ENCODE results near the gene KATNB1. TPM values are rescaled to one million over a fixed set of nuclear protein-coding genes. Genes with fewer than 3 reads are reported as not detected.

Gene KATNB1
- total RNA-seq, 1 donor from 2014 or later = 12.9 TPM

GRCh38 chr16:57748596-57748995 is 13.0 kb downstream of the KATNB1 start:
- FAIRE-seq = no peak
- Histone ChIP-seq H3K36me3 (ENCODE audit: control insufficient read depth, insufficient read depth, low read length) (peaks cover 11% of the 10 kb centered on the region), H3K4me3 (ENCODE audit: low read depth, low read length) (no peak overlapping the region), H3K27me3 (ENCODE audit: control insufficient read depth, insufficient read depth, low read length) (no peaks in the 10 kb centered on the region)
- no peak for DNase-seq (ENCODE audit: low read depth)
- no peak for TF ChIP-seq CTCF (IDR thresholded peaks at IDR 0.05; ENCODE audit: insufficient read depth, low read length, severe bottlenecking)

GRCh38 chr16:57749101-57749692 is 13.6 kb downstream of the KATNB1 start:
- no peak overlapping the region for H3K4me3 ChIP-seq (ENCODE audit: low read depth, low read length)
- peaks cover 9% of the 10 kb centered on the region for H3K36me3 ChIP-seq (ENCODE audit: control insufficient read depth, insufficient read depth, low read length)
- FAIRE-seq (no peak), DNase-seq (ENCODE audit: low read depth) (no peak)
- TF ChIP-seq CTCF (IDR thresholded peaks at IDR 0.05; ENCODE audit: insufficient read depth, low read length, severe bottlenecking) = no peak
- no peaks in the 10 kb centered on the region for H3K27me3 ChIP-seq (ENCODE audit: control insufficient read depth, insufficient read depth, low read length)

DNA sequence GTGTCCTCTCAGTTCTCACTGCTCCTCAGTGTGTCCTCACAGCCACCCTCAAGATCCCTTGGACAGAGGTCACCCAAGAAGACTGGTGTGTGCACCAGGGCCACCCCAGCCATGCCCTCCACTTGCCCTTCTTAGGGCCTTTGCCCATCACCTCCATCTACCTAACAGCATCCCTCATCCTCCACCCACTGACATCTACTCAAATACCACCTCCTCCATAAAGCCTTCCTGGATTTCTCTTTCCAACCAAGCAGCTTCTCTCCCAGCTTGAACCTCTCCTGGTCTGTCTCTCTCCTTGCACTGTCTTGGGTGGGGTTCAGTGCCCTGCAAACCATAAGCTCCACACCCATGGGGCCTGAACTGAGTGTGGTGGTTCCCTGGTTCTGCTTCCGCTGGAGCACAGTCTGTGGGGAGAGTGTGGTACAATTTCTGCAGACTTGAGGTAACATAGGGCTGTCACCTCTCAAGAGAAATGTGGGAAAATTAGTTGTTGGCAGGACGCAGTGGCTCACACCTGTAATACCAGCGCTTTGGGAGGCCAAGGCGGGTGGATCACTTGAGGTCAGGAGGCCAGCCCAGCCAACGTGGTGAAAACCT is 14.4 kb downstream of the KATNB1 start:
- no peak for DNase-seq (ENCODE audit: low read depth)
- no peak for FAIRE-seq
- Histone ChIP-seq H3K4me3 (ENCODE audit: low read depth, low read length) (no peak overlapping the region), H3K27me3 (ENCODE audit: control insufficient read depth, insufficient read depth, low read length) (no peaks in the 10 kb centered on the region), H3K36me3 (ENCODE audit: control insufficient read depth, insufficient read depth, low read length) (peaks cover 4% of the 10 kb centered on the region)
- no peak for TF ChIP-seq CTCF (IDR thresholded peaks at IDR 0.05; ENCODE audit: insufficient read depth, low read length, severe bottlenecking)

GRCh38 chr16:57750796-57751538 is 15.4 kb downstream of the KATNB1 start:
- Histone ChIP-seq H3K27me3 (ENCODE audit: control insufficient read depth, insufficient read depth, low read length) (no peaks in the 10 kb centered on the region), H3K36me3 (ENCODE audit: control insufficient read depth, insufficient read depth, low read length) (peaks cover 10% of the 10 kb centered on the region), H3K4me3 (ENCODE audit: low read depth, low read length) (no peak overlapping the region)
- TF ChIP-seq CTCF (IDR thresholded peaks at IDR 0.05; ENCODE audit: insufficient read depth, low read length, severe bottlenecking) = no peak
- DNase-seq (ENCODE audit: low read depth) (no peak), FAIRE-seq (no peak)

DNA sequence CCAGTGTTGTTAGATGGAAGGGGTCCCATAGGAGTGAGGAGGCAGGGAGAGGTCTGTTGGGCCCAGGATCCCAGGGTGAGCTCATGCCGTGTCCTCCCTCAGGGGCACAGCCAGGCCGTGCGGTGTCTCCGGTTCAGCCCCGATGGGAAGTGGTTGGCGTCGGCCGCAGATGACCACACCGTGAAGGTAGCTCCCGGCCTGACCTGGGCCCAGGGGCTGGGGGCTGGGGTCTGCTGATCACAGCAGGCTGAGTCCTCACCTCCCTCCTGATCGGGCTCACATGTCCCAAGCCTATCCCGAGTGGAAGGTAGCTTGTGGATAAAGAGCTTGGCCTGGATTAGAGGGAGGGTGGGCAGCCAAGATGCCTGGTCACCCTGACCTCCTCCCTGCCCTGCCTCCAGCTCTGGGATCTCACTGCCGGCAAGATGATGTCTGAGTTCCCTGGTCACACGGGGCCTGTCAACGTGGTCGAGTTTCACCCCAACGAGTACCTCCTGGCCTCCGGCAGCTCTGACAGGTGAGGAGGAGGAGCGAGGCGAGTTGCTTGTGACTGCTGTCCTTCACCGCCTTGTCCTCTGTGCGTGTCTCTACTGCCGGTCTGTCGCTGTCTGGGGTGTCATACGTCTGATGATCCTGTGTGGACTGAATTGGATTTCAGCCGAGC is 16.1 kb downstream of the KATNB1 start:
- no peak for DNase-seq (ENCODE audit: low read depth)
- Histone ChIP-seq H3K36me3 (ENCODE audit: control insufficient read depth, insufficient read depth, low read length) (peaks cover 12% of the 10 kb centered on the region), H3K4me3 (ENCODE audit: low read depth, low read length) (no peak overlapping the region), H3K27me3 (ENCODE audit: control insufficient read depth, insufficient read depth, low read length) (no peaks in the 10 kb centered on the region)
- TF ChIP-seq CTCF (IDR thresholded peaks at IDR 0.05; ENCODE audit: insufficient read depth, low read length, severe bottlenecking) = no peak
- FAIRE-seq = peak; percentile 47
